Measurements from ENCODE around the gene HTR5A. TPM values are rescaled to one million over a fixed set of nuclear protein-coding genes. Genes with fewer than 3 reads are reported as not detected.

The HTR5A gene
- total and polyA plus RNA-seq, 2 experiments from 2014 or later = not detected

DNA sequence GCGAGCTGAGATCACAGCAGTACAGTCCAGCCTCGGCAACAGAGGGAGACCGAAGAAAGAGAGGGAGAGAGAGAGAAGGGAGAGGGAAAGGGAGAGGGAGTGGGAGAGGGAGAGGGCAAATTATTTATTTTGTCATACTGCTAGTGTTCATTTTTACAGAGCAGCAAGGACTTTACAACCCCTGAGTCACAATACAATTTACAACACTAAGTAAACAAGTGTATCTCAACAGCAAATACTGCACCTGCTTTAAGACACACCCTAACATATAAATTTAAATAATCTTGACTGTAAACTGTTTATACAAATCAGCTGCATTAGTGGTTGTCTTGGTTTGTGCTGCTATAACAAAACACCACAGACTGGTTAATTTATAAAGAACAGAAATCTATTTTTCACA, 27.2 kb downstream of the HTR5A start:
- no peak for ATAC-seq
- Histone ChIP-seq H3K79me2 (replicated peaks; ENCODE audit: insufficient read depth) (no peaks in the 10 kb centered on the region), H3K27ac (ENCODE audit: low read depth) (no peak overlapping the region), H4K20me1 (replicated peaks; ENCODE audit: insufficient read depth) (no peaks in the 10 kb centered on the region), H3K27me3 (ENCODE audit: insufficient read depth) (no peaks in the 10 kb centered on the region), H3K4me3 (no peak overlapping the region), H3K4me1 (ENCODE audit: insufficient read depth) (no peaks in the 10 kb centered on the region), H3K4me2 (no peak overlapping the region), H3K36me3 (ENCODE audit: insufficient read depth) (no peaks in the 10 kb centered on the region), H2AFZ (no peak overlapping the region), H3K9me2 (ENCODE audit: insufficient read depth) (0 out of 2 replicates have a peak, but pooled peaks cover 4% of the 10 kb centered on the region), H3F3A (replicated peaks; ENCODE audit: low read depth) (no peaks in the 10 kb centered on the region)
- Mint-ChIP-seq H3K4me3 (no peak overlapping the region), H3K4me1 (no peaks in the 10 kb centered on the region), H3K36me3 (ENCODE audit: low read depth) (peaks cover 6% of the 10 kb centered on the region), H3K9me3 (peaks cover 23% of the 10 kb centered on the region), H3K27ac (no peak overlapping the region), H3K27me3 (ENCODE audit: insufficient read depth, low read depth, poor library complexity) (peaks cover 3% of the 10 kb centered on the region)
- TF ChIP-seq, protein P1, sequence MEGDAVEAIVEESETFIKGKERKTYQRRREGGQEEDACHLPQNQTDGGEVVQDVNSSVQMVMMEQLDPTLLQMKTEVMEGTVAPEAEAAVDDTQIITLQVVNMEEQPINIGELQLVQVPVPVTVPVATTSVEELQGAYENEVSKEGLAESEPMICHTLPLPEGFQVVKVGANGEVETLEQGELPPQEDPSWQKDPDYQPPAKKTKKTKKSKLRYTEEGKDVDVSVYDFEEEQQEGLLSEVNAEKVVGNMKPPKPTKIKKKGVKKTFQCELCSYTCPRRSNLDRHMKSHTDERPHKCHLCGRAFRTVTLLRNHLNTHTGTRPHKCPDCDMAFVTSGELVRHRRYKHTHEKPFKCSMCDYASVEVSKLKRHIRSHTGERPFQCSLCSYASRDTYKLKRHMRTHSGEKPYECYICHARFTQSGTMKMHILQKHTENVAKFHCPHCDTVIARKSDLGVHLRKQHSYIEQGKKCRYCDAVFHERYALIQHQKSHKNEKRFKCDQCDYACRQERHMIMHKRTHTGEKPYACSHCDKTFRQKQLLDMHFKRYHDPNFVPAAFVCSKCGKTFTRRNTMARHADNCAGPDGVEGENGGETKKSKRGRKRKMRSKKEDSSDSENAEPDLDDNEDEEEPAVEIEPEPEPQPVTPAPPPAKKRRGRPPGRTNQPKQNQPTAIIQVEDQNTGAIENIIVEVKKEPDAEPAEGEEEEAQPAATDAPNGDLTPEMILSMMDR (conservative IDR thresholded peaks at IDR 0.05; ENCODE audit: low read depth in 2 of 2) = no peak
- no peak for DNase-seq (ENCODE audit: low spot score)

DNA sequence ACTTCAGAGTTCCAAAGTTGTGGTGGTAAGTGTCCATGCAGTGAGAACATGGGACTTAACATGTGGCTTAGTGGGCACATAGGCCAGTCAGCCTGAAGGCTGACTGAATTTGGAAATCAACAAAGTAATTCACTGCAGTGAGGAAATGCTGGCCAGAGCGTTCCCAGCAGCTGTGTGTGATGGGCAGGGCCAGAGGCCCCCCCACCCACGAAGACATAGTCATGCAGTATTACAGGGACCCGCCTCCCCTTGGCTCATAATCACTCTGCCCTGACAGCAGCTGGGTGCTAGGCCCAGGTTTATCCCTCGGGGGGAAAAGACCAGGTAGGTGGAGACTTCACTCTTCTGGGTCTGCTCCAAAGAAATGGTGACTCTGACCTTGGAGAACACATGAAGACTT, 33.7 kb downstream of the HTR5A start:
- no peak overlapping the region for H2AFZ ChIP-seq
- no peaks in the 10 kb centered on the region for H3K4me1 ChIP-seq (ENCODE audit: insufficient read depth)
- Mint-ChIP-seq H3K4me3 (no peak overlapping the region), H3K27me3 (ENCODE audit: insufficient read depth, low read depth, poor library complexity) (peaks cover 2% of the 10 kb centered on the region), H3K9me3 (no peaks in the 10 kb centered on the region), H3K36me3 (ENCODE audit: low read depth) (no peaks in the 10 kb centered on the region), H3K4me1 (peaks cover 13% of the 10 kb centered on the region), H3K27ac (no peak overlapping the region)
- no peaks in the 10 kb centered on the region for H4K20me1 ChIP-seq (replicated peaks; ENCODE audit: insufficient read depth)
- no peak overlapping the region for H3K27ac ChIP-seq (ENCODE audit: low read depth)
- H3K79me2 ChIP-seq (replicated peaks; ENCODE audit: insufficient read depth) = no peaks in the 10 kb centered on the region
- H3F3A ChIP-seq (replicated peaks; ENCODE audit: low read depth) = no peaks in the 10 kb centered on the region
- no peaks in the 10 kb centered on the region for H3K27me3 ChIP-seq (ENCODE audit: insufficient read depth)
- H3K36me3 ChIP-seq (ENCODE audit: insufficient read depth) = no peaks in the 10 kb centered on the region
- H3K4me3 ChIP-seq = no peak overlapping the region
- TF ChIP-seq, protein P2, sequence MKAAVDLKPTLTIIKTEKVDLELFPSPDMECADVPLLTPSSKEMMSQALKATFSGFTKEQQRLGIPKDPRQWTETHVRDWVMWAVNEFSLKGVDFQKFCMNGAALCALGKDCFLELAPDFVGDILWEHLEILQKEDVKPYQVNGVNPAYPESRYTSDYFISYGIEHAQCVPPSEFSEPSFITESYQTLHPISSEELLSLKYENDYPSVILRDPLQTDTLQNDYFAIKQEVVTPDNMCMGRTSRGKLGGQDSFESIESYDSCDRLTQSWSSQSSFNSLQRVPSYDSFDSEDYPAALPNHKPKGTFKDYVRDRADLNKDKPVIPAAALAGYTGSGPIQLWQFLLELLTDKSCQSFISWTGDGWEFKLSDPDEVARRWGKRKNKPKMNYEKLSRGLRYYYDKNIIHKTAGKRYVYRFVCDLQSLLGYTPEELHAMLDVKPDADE (IDR thresholded peaks at IDR 0.05) = no peak
- no peak for ATAC-seq
- DNase-seq (ENCODE audit: low spot score) = no peak
- peaks cover 10% of the 10 kb centered on the region; the same call in 1 of the 2 replicates for H3K9me2 ChIP-seq (ENCODE audit: insufficient read depth)
- no peak overlapping the region for H3K4me2 ChIP-seq

DNA sequence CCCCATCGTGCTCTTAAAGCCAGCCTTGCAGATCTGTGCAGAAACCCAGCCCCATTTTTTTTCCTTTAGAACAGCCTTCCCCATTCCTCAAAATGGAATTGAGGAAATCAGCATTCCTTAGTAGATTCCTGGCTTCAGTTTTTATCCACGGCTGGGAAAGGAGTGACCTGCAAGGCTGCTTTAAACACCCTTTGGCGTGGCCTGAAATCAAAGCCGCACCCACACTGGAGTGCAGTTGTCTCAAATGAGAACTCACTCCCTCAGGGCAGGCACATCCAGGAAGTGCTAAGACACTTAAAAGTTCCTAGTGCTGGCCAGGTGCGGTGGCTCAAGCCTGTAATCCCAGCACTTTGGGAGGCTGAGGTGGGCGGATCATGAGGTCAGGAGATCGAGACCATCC, 34.8 kb downstream of the HTR5A start:
- no peaks in the 10 kb centered on the region for H3K27me3 ChIP-seq (ENCODE audit: insufficient read depth)
- H3K4me3 ChIP-seq = no peak overlapping the region
- no peaks in the 10 kb centered on the region for H3K4me1 ChIP-seq (ENCODE audit: insufficient read depth)
- no peak for DNase-seq (ENCODE audit: low spot score)
- Mint-ChIP-seq H3K36me3 (ENCODE audit: low read depth) (no peaks in the 10 kb centered on the region), H3K27me3 (ENCODE audit: insufficient read depth, low read depth, poor library complexity) (peaks cover 5% of the 10 kb centered on the region), H3K4me1 (peaks cover 20% of the 10 kb centered on the region), H3K9me3 (no peaks in the 10 kb centered on the region), H3K27ac (no peak overlapping the region), H3K4me3 (no peak overlapping the region)
- H3K9me2 ChIP-seq (ENCODE audit: insufficient read depth) = peaks cover 10% of the 10 kb centered on the region; the same call in 1 of the 2 replicates
- ATAC-seq = no peak
- TF ChIP-seq, protein P2 (IDR thresholded peaks at IDR 0.05) = no peak
- TF ChIP-seq NANOG (IDR thresholded peaks at IDR 0.05; ENCODE audit: borderline replicate concordance) = no peak
- TF ChIP-seq, protein P1 (conservative IDR thresholded peaks at IDR 0.05; ENCODE audit: low read depth in 2 of 2) = no peak
- TF ChIP-seq, protein P3, sequence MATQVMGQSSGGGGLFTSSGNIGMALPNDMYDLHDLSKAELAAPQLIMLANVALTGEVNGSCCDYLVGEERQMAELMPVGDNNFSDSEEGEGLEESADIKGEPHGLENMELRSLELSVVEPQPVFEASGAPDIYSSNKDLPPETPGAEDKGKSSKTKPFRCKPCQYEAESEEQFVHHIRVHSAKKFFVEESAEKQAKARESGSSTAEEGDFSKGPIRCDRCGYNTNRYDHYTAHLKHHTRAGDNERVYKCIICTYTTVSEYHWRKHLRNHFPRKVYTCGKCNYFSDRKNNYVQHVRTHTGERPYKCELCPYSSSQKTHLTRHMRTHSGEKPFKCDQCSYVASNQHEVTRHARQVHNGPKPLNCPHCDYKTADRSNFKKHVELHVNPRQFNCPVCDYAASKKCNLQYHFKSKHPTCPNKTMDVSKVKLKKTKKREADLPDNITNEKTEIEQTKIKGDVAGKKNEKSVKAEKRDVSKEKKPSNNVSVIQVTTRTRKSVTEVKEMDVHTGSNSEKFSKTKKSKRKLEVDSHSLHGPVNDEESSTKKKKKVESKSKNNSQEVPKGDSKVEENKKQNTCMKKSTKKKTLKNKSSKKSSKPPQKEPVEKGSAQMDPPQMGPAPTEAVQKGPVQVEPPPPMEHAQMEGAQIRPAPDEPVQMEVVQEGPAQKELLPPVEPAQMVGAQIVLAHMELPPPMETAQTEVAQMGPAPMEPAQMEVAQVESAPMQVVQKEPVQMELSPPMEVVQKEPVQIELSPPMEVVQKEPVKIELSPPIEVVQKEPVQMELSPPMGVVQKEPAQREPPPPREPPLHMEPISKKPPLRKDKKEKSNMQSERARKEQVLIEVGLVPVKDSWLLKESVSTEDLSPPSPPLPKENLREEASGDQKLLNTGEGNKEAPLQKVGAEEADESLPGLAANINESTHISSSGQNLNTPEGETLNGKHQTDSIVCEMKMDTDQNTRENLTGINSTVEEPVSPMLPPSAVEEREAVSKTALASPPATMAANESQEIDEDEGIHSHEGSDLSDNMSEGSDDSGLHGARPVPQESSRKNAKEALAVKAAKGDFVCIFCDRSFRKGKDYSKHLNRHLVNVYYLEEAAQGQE (IDR thresholded peaks at IDR 0.05; ENCODE audit: unreplicated experiment) = no peak
- TF ChIP-seq EZH2 (IDR thresholded peaks at IDR 0.05; ENCODE audit: low read depth, unreplicated experiment) = no peak
- TF ChIP-seq ZNF331 (CRISPR knock-in tag; IDR thresholded peaks at IDR 0.05; ENCODE audit: low read depth) = no peak
- no peaks in the 10 kb centered on the region for H4K20me1 ChIP-seq (replicated peaks; ENCODE audit: insufficient read depth)
- H3K36me3 ChIP-seq (ENCODE audit: insufficient read depth) = no peaks in the 10 kb centered on the region
- no peak overlapping the region for H3K27ac ChIP-seq (ENCODE audit: low read depth)
- H3K4me2 ChIP-seq = no peak overlapping the region
- H3K79me2 ChIP-seq (replicated peaks; ENCODE audit: insufficient read depth) = no peaks in the 10 kb centered on the region
- no peaks in the 10 kb centered on the region for H3F3A ChIP-seq (replicated peaks; ENCODE audit: low read depth)
- no peak overlapping the region for H2AFZ ChIP-seq

Measured in GM23338 (cell line).